Ecto neural progenitor cell (in vitro differentiated cells): ENCODE data around the gene CACNA1B.
"Not testable (repeated sequence)": the region's sequence is repeated elsewhere in the genome, so short reads cannot be mapped to it uniquely, and the experiment has no call there.

ENCODE experiments used
- DNase-seq: peaks from one replicate; pipeline ENCODE4 v3.0.0-alpha.2; 2018; ENCODE audit warnings: low spot score

CACNA1B gene

GRCh38 chr9:137889966-137890365 lies 12.4 kb downstream of the CACNA1B start:
- not testable (repeated sequence) for DNase-seq

- DNase-seq = not testable (repeated sequence)
Measured at GRCh38 chr9:137890768-137891587, 13.4 kb downstream of the CACNA1B start.

- no peak for DNase-seq
Measured at GRCh38 chr9:137891588-137892423, 14.2 kb downstream of the CACNA1B start.

GRCh38 chr9:137892424-137893191 lies 15.0 kb downstream of the CACNA1B start:
- DNase-seq = no peak

- no peak for DNase-seq
Measured at GRCh38 chr9:137893670-137894069, 16.1 kb downstream of the CACNA1B start.

- DNase-seq = no peak
Measured at GRCh38 chr9:137899551-137900360, 22.2 kb downstream of the CACNA1B start.

GRCh38 chr9:137900584-137901310 lies 23.2 kb downstream of the CACNA1B start:
- DNase-seq = no peak

GRCh38 chr9:137902646-137903045 lies 25.1 kb downstream of the CACNA1B start:
- no peak for DNase-seq

GRCh38 chr9:137905740-137906139 lies 28.2 kb downstream of the CACNA1B start:
- peak; percentile 44 for DNase-seq

- DNase-seq = no peak
Measured at GRCh38 chr9:137907776-137908175, 30.2 kb downstream of the CACNA1B start.

GRCh38 chr9:137912671-137913070 lies 35.1 kb downstream of the CACNA1B start:
- no peak for DNase-seq

GRCh38 chr9:137913132-137913531 lies 35.5 kb downstream of the CACNA1B start:
- DNase-seq = no peak

GRCh38 chr9:137913771-137914767 lies 36.5 kb downstream of the CACNA1B start:
- DNase-seq = no peak

GRCh38 chr9:137916540-137916939 lies 39.0 kb downstream of the CACNA1B start:
- DNase-seq = no peak

- DNase-seq = no peak
Measured at GRCh38 chr9:137917116-137917515, 39.5 kb downstream of the CACNA1B start.

- no peak for DNase-seq
Measured at GRCh38 chr9:137917795-137918194, 40.2 kb downstream of the CACNA1B start.

- DNase-seq = no peak
Measured at GRCh38 chr9:137918331-137919094, 40.9 kb downstream of the CACNA1B start.

GRCh38 chr9:137919095-137919465 lies 41.5 kb downstream of the CACNA1B start:
- DNase-seq = no peak

- no peak for DNase-seq
Measured at GRCh38 chr9:137919649-137920141, 42.1 kb downstream of the CACNA1B start.
